Left lung (tissue), 10 donors: ENCODE measurements around the gene TBXA2R. TPM values are rescaled to one million over a fixed set of nuclear protein-coding genes. Genes with fewer than 3 reads are reported as not detected.

Experiments
- ATAC-seq: fragments of 200-7000 bp; cut with Tn5 transposase; one replicate; pipeline ENCODE4 v1.9.1; 2020; ENCODE audit warnings: moderate library complexity
- DNase-seq, 4 donors: peaks; one replicate each; pipeline ENCODE4 v3.0.0-alpha.2; 2013 to 2020
- H3K27ac ChIP-seq, 2 donors: fragments of 200-600 bp; sonication (generic) in 1 of 2; one replicate each; pipeline versions ENCODE4 v1.5.0 to v1.8.0; 2020 to 2021
- H3K27me3 ChIP-seq, 2 donors: fragments of 200-600 bp; sonication (generic) in 1 of 2; one replicate each; pipeline versions ENCODE4 v1.5.0 to v1.8.0; 2020 to 2021
- H3K36me3 ChIP-seq, 2 donors: fragments of 200-600 bp; sonication (generic) in 1 of 2; one replicate each; pipeline versions ENCODE4 v1.5.0 to v1.8.0; 2020 to 2021
- H3K4me1 ChIP-seq, 2 donors: fragments of 200-600 bp; one replicate each; pipeline ENCODE4 v1.8.0; 2021
- H3K4me3 ChIP-seq, 2 donors: fragments of 200-600 bp; sonication (generic) in 1 of 2; one replicate each; pipeline versions ENCODE4 v1.5.0 to v1.8.0; 2020 to 2021; ENCODE audit warnings: mild to moderate bottlenecking in 1 of 2
- H3K9me3 ChIP-seq, 2 donors: fragments of 200-600 bp; sonication (generic) in 1 of 2; one replicate each; pipeline versions ENCODE4 v1.5.0 to v1.8.0; 2020 to 2021
- CTCF ChIP-seq, 2 donors: fragments of 200-600 bp; sonication (generic) in 1 of 2; IDR thresholded peaks; one replicate each; pipeline versions ENCODE4 v1.5.0 to v1.8.0; 2021; ENCODE audit warnings: antibody characterized with exemption in 2 of 2
- intact Hi-C, 2 donors: fragments of 100-400 bp; cut with DNase I; formaldehyde crosslinking; loops; one replicate each; pipeline versions ENCODE4 v1.11.2 to v1.14.2; 2022
- polyA plus RNA-seq, 6 donors: library from polyadenylated mRNA; unstranded; fragments of 120-200 nt; gene quantifications; one replicate each; pipeline ENCODE4 v1.2.1, GENCODE V29; 2013; ENCODE audit not compliant: insufficient read length in 6 of 6
- total RNA-seq, 2 donors: library from RNA; stranded (reverse); fragmentation: NEBNext Ultra II Directional; extraction: Animal tissue kit (Norgen Biotek cat#: 25700); gene quantifications; one replicate each; pipeline ENCODE4 v1.2.1, GENCODE V29; 2021
- donor health status: DM: no; HTN: yes; CAD: no.
- donor health status: DM: no; HTN: no; CAD: no.

TBXA2R gene
- total and polyA plus RNA-seq, 8 donors: 1.8 to 7.9 (median 3.6) TPM

- no peak overlapping the region for H3K27ac ChIP-seq
- peaks cover 0 to 18% of the 10 kb centered on the region in 2 donors for H3K27me3 ChIP-seq
- ATAC-seq (no peak), DNase-seq (peak in 1 of 4 donors; percentile 70)
- H3K9me3 ChIP-seq: no peaks in the 10 kb centered on the region
- peaks cover 5 to 31% of the 10 kb centered on the region in 2 donors for H3K4me1 ChIP-seq
- peaks cover 0 to 50% of the 10 kb centered on the region in 2 donors for H3K36me3 ChIP-seq
- no peak for TF ChIP-seq CTCF (IDR thresholded peaks at IDR 0.05)
- intact Hi-C loops: loop anchor here in 1 of 2 donors (10.0 kb wide), 1 partner anchor 67 kb away; no protein-coding TSS in a partner anchor
- H3K4me3 ChIP-seq: no peak overlapping the region
Observed at GRCh38 chr19:3611841-3612240, 5.2 kb upstream of the TBXA2R start.

GRCh38 chr19:3610745-3611717 is 4.4 kb upstream of the TBXA2R start:
- no peaks in the 10 kb centered on the region for H3K9me3 ChIP-seq
- H3K4me1 ChIP-seq: peaks cover 5 to 39% of the 10 kb centered on the region in 2 donors
- H3K4me3 ChIP-seq: no peak overlapping the region
- H3K36me3 ChIP-seq: peaks cover 0 to 46% of the 10 kb centered on the region in 2 donors
- DNase-seq: peak in 1 of 4 donors; percentile 71
- intact Hi-C loops: loop anchor here in 1 of 2 donors (10.0 kb wide), 1 partner anchor 66 kb away; no protein-coding TSS in a partner anchor
- TF ChIP-seq CTCF (IDR thresholded peaks at IDR 0.05): no peak
- H3K27me3 ChIP-seq: peaks cover 0 to 26% of the 10 kb centered on the region in 2 donors
- ATAC-seq: no peak
- no peak overlapping the region for H3K27ac ChIP-seq

DNA sequence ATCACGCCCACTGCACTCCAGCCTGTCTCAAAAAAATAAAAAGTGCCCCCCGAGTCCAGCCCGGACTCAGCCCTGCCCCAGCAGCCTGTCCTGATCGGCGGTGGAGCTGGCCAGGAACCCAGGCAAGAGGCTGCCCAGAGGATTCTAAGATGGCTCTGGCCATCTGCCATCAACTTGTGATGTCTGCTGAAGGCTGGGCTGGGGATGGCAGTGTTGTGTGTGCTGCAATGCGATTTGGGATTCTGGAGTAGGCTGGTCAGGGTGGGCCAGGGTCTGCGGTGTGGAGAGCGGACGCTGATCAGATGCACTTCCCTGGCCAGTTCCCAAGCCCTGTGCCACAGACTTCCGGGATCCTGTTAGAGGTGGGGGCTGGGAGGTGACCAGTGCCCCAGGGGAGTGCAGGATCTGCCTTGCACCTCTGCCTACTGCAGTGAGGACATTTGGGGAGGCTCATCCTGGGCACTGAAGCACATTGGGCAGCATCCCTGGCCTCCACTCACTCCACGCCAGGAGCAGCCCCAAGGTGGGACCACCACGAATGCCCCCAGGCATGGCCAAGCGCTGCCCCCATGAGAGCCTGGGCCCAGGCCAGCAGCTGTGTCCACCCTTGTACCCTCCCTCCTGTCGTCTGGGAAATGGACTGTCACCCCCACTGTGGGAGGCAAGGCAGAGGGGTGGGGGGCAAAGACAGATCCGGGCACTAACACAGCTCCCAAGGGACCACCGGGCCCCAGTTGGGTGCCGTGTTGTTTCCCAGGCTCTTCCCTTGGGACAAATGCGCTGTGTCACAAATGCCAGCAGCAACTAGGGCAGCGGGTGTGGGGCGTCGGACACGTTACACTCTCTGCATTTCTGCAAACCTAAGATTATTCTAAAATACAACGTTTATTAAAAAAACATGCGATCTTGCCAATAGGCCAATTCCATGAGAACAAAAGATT is 3.4 kb upstream of the TBXA2R start:
- no peak overlapping the region for H3K4me3 ChIP-seq
- peaks cover 0 to 37% of the 10 kb centered on the region in 2 donors for H3K36me3 ChIP-seq
- DNase-seq (peak in 1 of 4 donors; percentile 48), ATAC-seq (no peak)
- H3K9me3 ChIP-seq: no peaks in the 10 kb centered on the region
- peaks cover 0 to 36% of the 10 kb centered on the region in 2 donors for H3K27me3 ChIP-seq
- peak overlapping the region; percentile 33 to 72 for H3K27ac ChIP-seq
- intact Hi-C loops: loop anchor here in 1 of 2 donors (10.0 kb wide), 1 partner anchor 65 kb away; no protein-coding TSS in a partner anchor
- TF ChIP-seq CTCF (IDR thresholded peaks at IDR 0.05): no peak
- H3K4me1 ChIP-seq: peaks cover 5 to 42% of the 10 kb centered on the region in 2 donors

DNA sequence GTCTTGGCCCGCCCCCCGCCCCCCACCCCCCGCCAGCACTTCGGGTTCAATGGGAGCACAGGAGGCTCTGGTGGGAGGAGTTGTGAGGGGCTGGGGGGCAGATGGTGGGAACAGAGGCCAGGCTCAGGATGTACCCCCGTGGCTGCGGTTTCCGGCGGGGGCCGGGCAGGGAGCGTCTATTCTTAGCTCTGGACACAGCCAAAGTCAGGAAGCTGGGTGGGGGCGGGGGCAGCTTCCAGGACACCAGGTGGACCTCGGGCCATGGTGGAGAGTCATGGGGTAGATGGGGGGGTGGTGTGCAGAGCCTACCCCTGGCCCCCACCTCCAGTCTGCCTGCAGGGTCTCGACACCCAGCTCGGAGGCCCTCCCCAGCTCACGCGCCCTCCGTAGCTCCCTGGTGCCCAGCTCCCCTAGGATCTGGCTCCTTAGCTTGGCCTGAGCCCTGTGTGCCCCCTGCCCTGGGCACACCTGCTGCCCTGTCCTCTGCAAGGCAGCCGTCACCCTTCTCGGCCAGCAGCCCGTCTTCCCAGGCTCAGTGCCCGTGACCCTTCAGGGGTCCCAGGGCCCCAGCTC is 2.2 kb upstream of the TBXA2R start:
- no peak for TF ChIP-seq CTCF (IDR thresholded peaks at IDR 0.05)
- intact Hi-C loops: no loop called here
- Histone ChIP-seq H3K27ac (peak overlapping the region; percentile 72 to 77), H3K9me3 (no peaks in the 10 kb centered on the region), H3K4me1 (peaks cover 5 to 53% of the 10 kb centered on the region in 2 donors), H3K27me3 (peaks cover 0 to 46% of the 10 kb centered on the region in 2 donors), H3K4me3 (no peak overlapping the region), H3K36me3 (peaks cover 0 to 34% of the 10 kb centered on the region in 2 donors)
- ATAC-seq: no peak
- DNase-seq: peak in 1 of 4 donors; percentile 60
